Pancreas (tissue), 10 donors: ENCODE results near the gene SPOPL. TPM values are rescaled to one million over a fixed set of nuclear protein-coding genes. Genes with fewer than 3 reads are reported as not detected.

Experiments used
- ATAC-seq, 4 donors: fragments of 200-7000 bp; cut with Tn5 transposase; one replicate each; pipeline versions ENCODE4 v1.8.0 to v1.9.1; 2020; ENCODE audit warnings: mild to moderate bottlenecking in 4 of 4, moderate library complexity in 4 of 4
- DNase-seq, 6 donors: peaks; one replicate each; pipeline ENCODE4 v3.0.0-alpha.2; 2020
- FAIRE-seq: peaks from 2 replicates; lab custom pipeline; 2012; peaks lifted over from hg19 to GRCh38; lab: Jason Lieb, UNC
- H3K27ac ChIP-seq, 4 donors: fragments of 200-600 bp; sonication (generic); 1 replicate in 3 of 4; 2 replicates in 1 of 4; pipeline versions ENCODE4 v1.5.0 to v1.8.0; 2020
- H3K27me3 ChIP-seq, 4 donors: fragments of 200-600 bp; one replicate each; pipeline ENCODE4 v1.8.0; 2021
- H3K36me3 ChIP-seq, 3 donors: fragments of 200-600 bp; sonication (generic) in 1 of 3; one replicate each; pipeline versions ENCODE4 v1.5.0 to v1.8.0; 2020 to 2021
- H3K4me1 ChIP-seq, 3 donors: fragments of 200-600 bp; one replicate each; pipeline ENCODE4 v1.8.0; 2021
- H3K4me3 ChIP-seq, 4 donors: fragments of 200-600 bp; sonication (generic) in 2 of 4; one replicate each; pipeline versions ENCODE4 v1.5.0 to v1.8.0; 2020 to 2021
- H3K9me3 ChIP-seq, 4 donors: fragments of 200-600 bp; one replicate each; pipeline ENCODE4 v1.8.0; 2021
- CTCF ChIP-seq, 4 donors: fragments of 200-600 bp; sonication (generic) in 3 of 4; IDR thresholded peaks; one replicate each; pipeline versions ENCODE4 v1.5.0 to v1.8.0; 2021; ENCODE audit warnings: antibody characterized with exemption in 4 of 4
- WGBS, 2 donors: extraction: QIAGEN DNeasy Blood & Tissue Kit; methylation state at CpG; one replicate each; pipeline ENCODE4 v1.1.7; 2013; 5-methylcytosine and 5-hydroxymethylcytosine counted together
- intact Hi-C, 3 donors: fragments of 100-400 bp; cut with DNase I; formaldehyde crosslinking; loops; one replicate each; pipeline versions ENCODE4 v1.11.1 to v1.14.2; 2022
- polyA plus RNA-seq, 2 donors: library from polyadenylated mRNA; stranded (reverse); fragments of 200-250 nt; gene quantifications; one replicate each; pipeline ENCODE4 v1.2.3, GENCODE V29; 2013
- total RNA-seq, 6 donors: library from RNA; stranded (reverse); fragmentation: NEBNext Ultra II Directional in 4 of 6; extraction: Animal tissue kit (Norgen Biotek cat#: 25700) in 4 of 6; gene quantifications; one replicate each; pipeline versions ENCODE4 v1.2.1 to v1.2.4, GENCODE V29; 2021 to 2023
- donor health status: healthy with polysubstance abuse.
- donor health status: DM: no; HTN: no; CAD: no; lungs with moderate emphysema.
- donor health status: DM: no; HTN: no; CAD: no.
- donor health status: control.
- donor health status: control.
- donor health status: Bipolar disorder and iron deficiency.
- donor health status: DM: yes; HTN: yes; CAD: no.
- donor health status: DM: no; HTN: no; CAD: no.
- donor health status: DM: no; HTN: no; CAD: no.
- donor health status: DM: yes; HTN: yes; CAD: no.

SPOPL gene
- total and polyA plus RNA-seq, 8 donors, result 2.5 to 18.5 (median 9.6) TPM

- intact Hi-C loops, result no loop called here
These were observed 47.2 kb downstream of the SPOPL start for GRCh38 chr2:138548796-138549195.

GRCh38 chr2:138550172-138550571 lies 48.6 kb downstream of the SPOPL start:
- intact Hi-C loops, result no loop called here
- H3K27ac ChIP-seq, result no peak overlapping the region
- H3K4me1 ChIP-seq, result peaks cover 0 to 4% (median 3%) of the 10 kb centered on the region in 3 donors
- H3K9me3 ChIP-seq, result no peaks in the 10 kb centered on the region
- no peak for DNase-seq
- WGBS, 2 donors, result 91 to 95% methylated on average over 4 of the region's 4 CpGs
- ATAC-seq, result no peak
- peaks cover 0 to 11% (median 0%) of the 10 kb centered on the region in 3 donors for H3K36me3 ChIP-seq
- no peaks in the 10 kb centered on the region for H3K27me3 ChIP-seq
- no peak for FAIRE-seq
- no peak overlapping the region for H3K4me3 ChIP-seq
- TF ChIP-seq CTCF (IDR thresholded peaks at IDR 0.05), result no peak

More at GRCh38 chr2:138548796-138549195, 47.2 kb downstream of the SPOPL start:
- TF ChIP-seq CTCF (IDR thresholded peaks at IDR 0.05), result no peak
- FAIRE-seq (no peak), ATAC-seq (no peak), DNase-seq (no peak)
- Histone ChIP-seq H3K36me3 (peaks cover 0 to 3% (median 0%) of the 10 kb centered on the region in 3 donors), H3K4me1 (peaks cover 0 to 4% (median 3%) of the 10 kb centered on the region in 3 donors), H3K9me3 (no peaks in the 10 kb centered on the region), H3K4me3 (no peak overlapping the region), H3K27me3 (no peaks in the 10 kb centered on the region), H3K27ac (no peak overlapping the region)

DNA sequence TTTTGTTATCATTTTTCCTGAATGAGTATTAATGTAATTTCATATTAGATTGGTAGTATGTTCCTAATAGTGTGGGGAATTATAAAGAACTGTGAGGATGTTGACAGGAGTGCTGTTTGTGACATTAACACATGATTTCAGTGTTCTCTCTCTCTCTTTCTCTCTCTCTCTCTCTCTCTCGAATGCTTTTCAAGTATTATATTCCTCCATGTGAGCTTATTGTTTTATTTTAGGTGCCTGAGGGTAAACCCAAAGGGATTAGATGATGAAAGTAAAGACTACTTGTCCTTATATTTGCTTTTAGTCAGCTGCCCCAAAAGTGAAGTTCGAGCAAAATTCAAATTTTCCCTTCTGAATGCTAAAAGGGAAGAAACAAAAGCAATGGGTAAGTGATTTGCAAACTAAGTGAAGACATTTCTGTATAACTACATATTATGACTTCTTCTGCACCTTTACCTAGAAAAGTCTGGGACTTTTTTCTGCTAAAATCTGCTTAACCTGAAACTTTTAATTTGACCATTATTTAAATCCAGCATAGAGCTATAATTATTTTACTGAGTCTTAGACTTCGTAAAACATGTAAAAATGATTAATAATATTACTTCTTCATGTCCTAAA lies 49.2 kb downstream of the SPOPL start:
- FAIRE-seq, result no peak
- intact Hi-C loops, result no loop called here

GRCh38 chr2:138554123-138554522 lies 52.6 kb downstream of the SPOPL start:
- intact Hi-C loops, result no loop called here
- ATAC-seq (no peak), FAIRE-seq (no peak), DNase-seq (no peak)
- Histone ChIP-seq H3K36me3 (peaks cover 0 to 18% (median 0%) of the 10 kb centered on the region in 3 donors), H3K27ac (no peak overlapping the region), H3K9me3 (no peaks in the 10 kb centered on the region), H3K4me1 (no peaks in the 10 kb centered on the region), H3K4me3 (no peak overlapping the region), H3K27me3 (no peaks in the 10 kb centered on the region)
- 97% methylated on average over 3 of the region's 3 CpGs for WGBS, 2 donors
- TF ChIP-seq CTCF (IDR thresholded peaks at IDR 0.05), result no peak

More for the DNA sequence above, 49.2 kb downstream of the SPOPL start:
- Histone ChIP-seq H3K27ac (no peak overlapping the region), H3K9me3 (no peaks in the 10 kb centered on the region), H3K4me3 (no peak overlapping the region), H3K36me3 (peaks cover 0 to 11% (median 0%) of the 10 kb centered on the region in 3 donors), H3K27me3 (no peaks in the 10 kb centered on the region), H3K4me1 (peaks cover 0 to 4% (median 3%) of the 10 kb centered on the region in 3 donors)
- no peak for TF ChIP-seq CTCF (IDR thresholded peaks at IDR 0.05)
- WGBS, 2 donors, result 82 to 88% methylated on average over 3 of the region's 3 CpGs
- DNase-seq, result no peak
- no peak for ATAC-seq

DNA sequence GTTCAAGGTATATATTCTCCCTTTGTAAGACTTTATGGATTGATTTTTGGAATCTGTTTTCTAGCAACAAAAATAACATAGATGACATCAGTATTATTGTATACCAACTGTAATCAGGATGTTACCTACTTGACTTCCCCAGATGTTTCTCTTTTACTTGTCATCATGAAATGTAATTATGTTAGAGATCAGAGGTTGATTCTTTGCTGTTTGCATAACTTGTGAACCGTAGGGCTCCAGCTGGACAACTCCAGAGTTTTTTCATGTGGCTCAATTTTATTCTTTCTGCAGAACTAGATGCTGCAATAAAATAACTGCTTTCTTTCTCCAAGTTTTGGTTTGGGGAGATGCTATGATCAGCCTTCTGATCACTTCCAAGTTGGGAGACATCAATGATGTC lies 58.1 kb downstream of the SPOPL start:
- Histone ChIP-seq H3K27me3 (no peaks in the 10 kb centered on the region), H3K27ac (no peak overlapping the region), H3K4me3 (no peak overlapping the region), H3K36me3 (peaks cover 0 to 27% (median 0%) of the 10 kb centered on the region in 3 donors), H3K4me1 (no peaks in the 10 kb centered on the region), H3K9me3 (no peaks in the 10 kb centered on the region)
- no peak for FAIRE-seq
- no peak for ATAC-seq
- intact Hi-C loops, result no loop called here
- TF ChIP-seq CTCF (IDR thresholded peaks at IDR 0.05), result no peak
- 71 to 84% methylated on average over 1 of the region's 1 CpG for WGBS, 2 donors
- no peak for DNase-seq
